Keratinocyte (primary cell): ENCODE data around the gene FTO.

ENCODE experiments used
- CTCF ChIP-seq, 3 experiments: IDR thresholded peaks in 1 of 3; conservative IDR thresholded peaks in 1 of 3; optimal IDR thresholded peaks in 1 of 3; 2 replicates in 2 of 3; 3 replicates in 1 of 3; pipeline versions ENCODE3 to v1.5.1; 2011; ENCODE audit warnings: low read length in 3 of 3, mild to moderate bottlenecking in 3 of 3, moderate library complexity in 2 of 3, control low read depth in 1 of 3, inconsistent platforms in 1 of 3; ENCODE audit not compliant: insufficient read depth in 2 of 3; ENCODE audit errors: extremely low read depth in 1 of 3
- EZH2 ChIP-seq: IDR thresholded peaks from one replicate; pipeline ENCODE4 v1.6.1; 2012; ENCODE audit warnings: inconsistent platforms, mild to moderate bottlenecking, low read length, moderate library complexity

DNA sequence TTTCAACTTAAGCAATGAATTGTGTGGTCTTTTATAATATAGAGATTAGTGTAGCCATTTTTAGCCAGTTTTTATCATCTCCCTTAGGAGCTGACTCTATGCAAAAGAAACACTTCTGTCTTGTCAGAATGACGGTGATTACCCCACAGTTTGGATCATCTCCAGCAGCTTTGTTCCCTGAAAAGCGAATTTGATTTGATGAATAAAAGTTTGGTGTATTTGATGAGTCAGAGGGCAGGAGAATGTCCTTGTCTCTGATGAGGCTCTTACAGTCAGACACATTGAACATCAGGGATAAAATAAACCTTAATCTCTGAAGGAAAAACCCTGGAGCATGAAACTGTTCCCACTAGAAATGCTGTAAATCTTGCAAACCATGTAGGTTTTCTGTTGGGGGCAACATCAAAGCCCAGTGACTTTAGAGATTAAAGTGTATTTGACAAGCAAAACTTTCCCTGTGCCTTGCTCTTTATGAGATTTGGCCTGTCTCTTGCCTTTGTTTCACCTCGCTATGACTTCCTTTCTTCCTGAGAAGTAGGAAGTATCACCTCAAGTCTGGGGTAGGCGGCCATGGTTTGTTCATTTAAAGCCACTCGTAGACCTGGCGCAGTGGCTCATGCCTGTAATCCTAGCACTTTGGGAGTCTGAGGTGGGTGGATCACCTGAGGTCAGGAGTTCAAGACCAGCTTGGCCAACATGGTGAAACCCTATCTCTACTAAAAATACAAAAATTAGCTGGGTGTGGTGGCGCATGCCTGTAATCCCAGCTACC, 209.3 kb downstream of the FTO start:
- TF ChIP-seq CTCF (optimal IDR thresholded peaks at IDR 0.05 in 1 of 3, IDR thresholded peaks at IDR 0.05 in 1 of 3, conservative IDR thresholded peaks at IDR 0.05 in 1 of 3; ENCODE audit: extremely low read depth in 1 of 3, insufficient read depth in 2 of 3, low read length in 3 of 3) (no peak), EZH2 (no peak)
